ENCODE data around the gene GRHL1. TPM values are rescaled to one million over a fixed set of nuclear protein-coding genes. Genes with fewer than 3 reads are reported as not detected.

The GRHL1 gene
- total and polyA plus RNA-seq, 2 of the 8 experiments (the other 6 are each of a cell fraction or from before 2014, with no cell fraction given): 1.3 to 3.6 TPM

- Histone ChIP-seq H3K18ac (ENCODE audit: extremely low read depth, low read length) (no peak overlapping the region), H3K23ac (ENCODE audit: insufficient read length) (no peak overlapping the region), H3K14ac (ENCODE audit: insufficient read length) (no peak overlapping the region), H3K9me3 (ENCODE audit: insufficient read depth in 2 of 2, low read depth in 1 of 2, low read length in 1 of 2) (no peaks in the 10 kb centered on the region), H2BK20ac (ENCODE audit: low read length) (no peak overlapping the region), H2AFZ (ENCODE audit: low read length) (no peak overlapping the region), H3K4ac (replicated peaks; ENCODE audit: insufficient read length, low read depth, low read length) (no peak overlapping the region), H2BK120ac (replicated peaks; ENCODE audit: low read depth, low read length) (no peak overlapping the region), H3K9ac (replicated peaks in 1 of 4; ENCODE audit: extremely low read depth in 1 of 4, low read depth in 3 of 4, low read length in 3 of 4) (no peak overlapping the region), H4K20me1 (replicated peaks in 1 of 2; ENCODE audit: control insufficient read depth in 1 of 2, insufficient read depth in 2 of 2, low read length in 2 of 2) (no peaks in the 10 kb centered on the region), H3K27ac (ENCODE audit: low read depth, low read length) (no peak overlapping the region), H2BK5ac (ENCODE audit: low read depth, low read length) (no peak overlapping the region), H2BK12ac (ENCODE audit: low read depth, low read length) (no peak overlapping the region), H3K27me3 (replicated peaks in 1 of 4; ENCODE audit: control insufficient read depth in 3 of 4, extremely low read depth in 1 of 4, insufficient read depth in 3 of 4, low read length in 3 of 4) (no peaks in the 10 kb centered on the region), H3K79me2 (ENCODE audit: control insufficient read depth in 1 of 2, insufficient read depth in 2 of 2, low read length in 2 of 2) (no peaks in the 10 kb centered on the region), H3K4me1 (replicated peaks in 1 of 4; ENCODE audit: control insufficient read depth in 3 of 4, insufficient read depth in 4 of 4, low read length in 3 of 4) (peaks cover 0 to 4% (median under 1%) of the 10 kb centered on the region in 4 experiments; a peak in 1 of 7 replicates), H4K91ac (replicated peaks; ENCODE audit: insufficient read length, low read length) (no peak overlapping the region), H3K36me3 (ENCODE audit: control insufficient read depth in 2 of 4, insufficient read depth in 4 of 4, low read length in 3 of 4) (no peaks in the 10 kb centered on the region), H3K23me2 (ENCODE audit: low read depth, low read length) (no peaks in the 10 kb centered on the region), H3K4me3 (ENCODE audit: extremely low read depth in 1 of 4, insufficient read depth in 2 of 4, low read depth in 3 of 4, low read length in 4 of 4) (no peak overlapping the region), H3K56ac (replicated peaks; ENCODE audit: insufficient read length, low read depth, low read length) (no peak overlapping the region), H2BK15ac (ENCODE audit: low read length) (no peak overlapping the region), H4K8ac (ENCODE audit: extremely low read depth, insufficient read depth, low read length) (no peak overlapping the region), H4K5ac (ENCODE audit: insufficient read length, low read depth, low read length) (no peak overlapping the region), H2AK5ac (ENCODE audit: low read depth, low read length) (no peak overlapping the region), H3K4me2 (ENCODE audit: insufficient read depth in 1 of 2, low read depth in 2 of 2, low read length in 2 of 2) (no peak overlapping the region), H3K79me1 (ENCODE audit: low read depth, low read length) (no peaks in the 10 kb centered on the region)
- DNase-seq (ENCODE audit: low read depth in 1 of 2, low spot score in 2 of 2) (no peak), FAIRE-seq (no peak)
- ChIA-PET POLR2A (ENCODE audit: partially characterized antibody) (interaction anchor here (1.2 kb wide), 1 partner anchor 18 kb away, joined by 3 read pairs; no protein-coding TSS in a partner anchor), CTCF (ENCODE audit: partially characterized antibody) (interaction anchor here (1.3 to 2.2 kb wide), 3 partner anchors 13 to 201 kb away, joined by 4 to 9 read pairs (median 7); no protein-coding TSS in a partner anchor)
- 87% methylated on average over 8 of the region's 8 CpGs; no CpG with 5 or more reads in 1 of the 2 experiments for WGBS, 2 experiments (ENCODE audit: extremely low coverage in 1 of 2, insufficient coverage in 1 of 2, insufficient read length in 1 of 2, insufficient replicate concordance in 2 of 2, low coverage in 1 of 2, low lambda C conversion rate in 2 of 2, missing lambda C conversion rate in 1 of 2)
- no peak for TF ChIP-seq HDAC2 (IDR thresholded peaks at IDR 0.05; ENCODE audit: borderline replicate concordance in 1 of 2, low read depth in 2 of 2, low read length in 2 of 2)
- no peak for TF ChIP-seq HDAC6 (IDR thresholded peaks at IDR 0.05; ENCODE audit: low read depth, low read length)
- TF ChIP-seq CTCF (IDR thresholded peaks at IDR 0.05; ENCODE audit: control extremely low read depth in 1 of 3, insufficient read depth in 1 of 3, low read depth in 1 of 3, low read length in 3 of 3): no peak
- TF ChIP-seq KDM4A (IDR thresholded peaks at IDR 0.05; ENCODE audit: low read depth, low read length, severe bottlenecking): no peak
- TF ChIP-seq BRCA1 (IDR thresholded peaks at IDR 0.05; ENCODE audit: low read depth, low read length): no peak
- TF ChIP-seq YY1 (IDR thresholded peaks at IDR 0.05; ENCODE audit: low read depth, low read length): no peak
- no peak for TF ChIP-seq TEAD4 (IDR thresholded peaks at IDR 0.05; ENCODE audit: low read depth, low read length)
- TF ChIP-seq RBBP5 (IDR thresholded peaks at IDR 0.05; ENCODE audit: borderline replicate concordance, low read depth, low read length): no peak
- TF ChIP-seq SUZ12 (IDR thresholded peaks at IDR 0.05; ENCODE audit: low read length): no peak
These were observed 49.0 kb downstream of the GRHL1 start for GRCh38 chr2:10000541-10000940.

Data from H1 (cell line).